NCI-H460 (cell line): Measurements from ENCODE around the gene ATG16L1. TPM values are rescaled to one million over a fixed set of nuclear protein-coding genes. Genes with fewer than 3 reads are reported as not detected.

Experiments
- DNase-seq: peaks from one replicate; pipeline ENCODE4 v3.0.0-alpha.2; 2016; ENCODE audit warnings: low read depth; ENCODE audit errors: extremely low read depth
- total RNA-seq: library from RNA; depleted of rRNA; stranded (reverse); fragments of >200 nt; shearing (Covaris generic); gene quantifications from 2 replicates; pipeline ENCODE4 v1.2.3, GENCODE V29; 2014

The ATG16L1 gene
- total RNA-seq, 1 experiment from 2014 or later: 40.7 TPM

DNA sequence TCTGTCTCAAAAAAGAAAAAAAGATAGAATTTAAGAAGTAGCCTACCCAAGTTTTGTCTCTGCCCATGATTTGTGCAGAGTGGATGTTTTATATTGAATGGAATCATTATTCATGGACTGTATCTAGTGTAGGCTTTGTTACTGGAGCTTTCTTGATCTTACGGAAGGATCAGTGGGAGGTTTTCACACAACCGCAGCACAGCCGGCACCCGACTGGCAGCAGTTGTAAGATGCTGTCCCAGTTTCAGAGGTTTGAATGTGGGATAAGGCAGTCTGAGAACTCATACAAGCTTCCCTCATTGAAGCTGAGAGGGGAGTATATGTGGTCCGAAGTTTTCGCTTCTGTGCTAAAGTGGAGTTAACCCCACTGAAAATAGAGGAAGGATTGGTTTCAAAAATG is 36.4 kb downstream of the ATG16L1 start:
- no peak for DNase-seq

DNA sequence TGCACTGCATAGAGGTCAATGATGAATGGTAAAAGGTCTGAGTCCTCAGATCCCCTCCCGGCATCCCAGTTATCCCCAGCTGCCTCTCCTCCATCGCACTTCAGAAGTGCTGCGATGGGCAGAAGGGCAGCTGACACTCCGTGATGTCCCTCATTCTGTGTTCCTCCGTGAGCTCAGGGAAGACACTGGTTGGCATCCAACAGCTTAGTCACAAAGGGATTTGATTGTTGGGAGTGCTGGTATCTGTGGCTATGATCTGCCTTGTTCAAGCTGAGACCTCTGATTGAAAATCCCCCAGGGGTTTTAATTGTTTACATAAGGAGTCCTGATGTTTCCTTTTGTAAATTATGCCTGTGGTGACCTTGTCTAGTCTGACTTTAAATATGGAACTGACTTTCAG is 37.2 kb downstream of the ATG16L1 start:
- DNase-seq: no peak

GRCh38 chr2:233289648-233290047 is 38.2 kb downstream of the ATG16L1 start:
- DNase-seq: no peak

GRCh38 chr2:233290051-233290845 is 38.8 kb downstream of the ATG16L1 start:
- no peak for DNase-seq

DNA sequence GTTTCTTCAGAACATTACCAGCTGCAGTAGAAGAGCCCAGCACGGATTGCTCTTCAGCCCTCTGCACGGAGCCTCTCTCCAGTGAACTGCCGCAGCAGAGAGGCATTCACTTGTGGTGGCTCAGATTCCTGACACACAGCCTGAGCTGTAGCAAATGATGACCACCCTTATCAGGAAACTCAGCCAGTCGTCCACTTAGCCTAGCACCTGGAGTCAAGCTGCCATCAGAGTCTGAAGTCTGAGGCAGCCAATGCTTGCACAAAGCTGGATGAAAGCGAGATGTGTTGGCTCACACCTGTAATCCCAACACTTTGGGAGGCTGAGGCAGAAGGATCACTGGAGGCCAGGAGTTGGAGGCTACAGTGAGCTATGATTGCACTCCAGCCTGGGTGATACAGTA is 44.4 kb downstream of the ATG16L1 start:
- DNase-seq: no peak

- no peak for DNase-seq
These were observed 45.6 kb downstream of the ATG16L1 start for GRCh38 chr2:233297076-233297475.

GRCh38 chr2:233300401-233300800 is 48.9 kb downstream of the ATG16L1 start:
- DNase-seq: no peak

DNA sequence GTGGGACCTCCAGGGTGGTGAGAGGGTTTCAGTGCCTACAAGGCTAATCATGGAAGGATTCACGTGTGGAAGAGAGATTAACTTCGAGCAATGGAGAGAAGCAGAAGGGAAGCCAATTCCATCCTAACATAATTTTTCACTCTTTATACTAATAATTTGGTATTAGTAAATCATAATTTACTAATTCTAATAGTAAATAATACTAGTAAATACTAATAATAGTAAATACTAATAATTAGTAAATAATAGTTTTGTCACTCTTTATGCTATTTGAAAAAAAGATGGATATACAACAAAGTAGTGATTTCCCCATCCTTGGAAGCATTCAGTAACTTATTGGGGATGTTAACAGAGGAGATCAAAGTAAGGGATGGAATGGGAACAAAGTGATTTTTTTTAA is 49.8 kb downstream of the ATG16L1 start:
- no peak for DNase-seq

- DNase-seq: no peak
These were observed 50.3 kb downstream of the ATG16L1 start for GRCh38 chr2:233301811-233302210.

- no peak for DNase-seq
These were observed 51.8 kb downstream of the ATG16L1 start for GRCh38 chr2:233303252-233303651.

DNA sequence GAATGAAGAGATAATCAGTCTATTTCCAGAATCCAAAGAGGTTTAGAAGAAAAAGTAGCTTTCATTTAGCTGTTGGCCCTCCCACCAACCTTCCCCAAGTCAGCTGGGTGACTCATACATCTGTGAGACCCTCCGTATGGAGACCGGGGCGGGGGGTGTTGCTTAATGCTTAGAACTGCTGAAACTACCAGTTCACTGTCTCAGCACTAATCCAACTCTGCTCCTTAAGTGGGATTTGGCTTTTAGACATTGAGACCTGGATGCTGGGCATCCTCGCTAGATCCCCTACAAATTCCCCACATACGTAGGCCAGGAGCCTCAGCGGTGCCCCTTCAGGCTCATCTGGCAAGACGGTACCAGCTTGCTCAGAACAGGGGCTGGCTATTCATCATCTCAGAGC is 56.1 kb downstream of the ATG16L1 start, which contains the start of gene SAG:
SAG (plus strand) TSS at position 252 of the 400 bp plus-strand sequence. CDS start 1,374 bp downstream, outside the sequence.
- no peak for DNase-seq

DNA sequence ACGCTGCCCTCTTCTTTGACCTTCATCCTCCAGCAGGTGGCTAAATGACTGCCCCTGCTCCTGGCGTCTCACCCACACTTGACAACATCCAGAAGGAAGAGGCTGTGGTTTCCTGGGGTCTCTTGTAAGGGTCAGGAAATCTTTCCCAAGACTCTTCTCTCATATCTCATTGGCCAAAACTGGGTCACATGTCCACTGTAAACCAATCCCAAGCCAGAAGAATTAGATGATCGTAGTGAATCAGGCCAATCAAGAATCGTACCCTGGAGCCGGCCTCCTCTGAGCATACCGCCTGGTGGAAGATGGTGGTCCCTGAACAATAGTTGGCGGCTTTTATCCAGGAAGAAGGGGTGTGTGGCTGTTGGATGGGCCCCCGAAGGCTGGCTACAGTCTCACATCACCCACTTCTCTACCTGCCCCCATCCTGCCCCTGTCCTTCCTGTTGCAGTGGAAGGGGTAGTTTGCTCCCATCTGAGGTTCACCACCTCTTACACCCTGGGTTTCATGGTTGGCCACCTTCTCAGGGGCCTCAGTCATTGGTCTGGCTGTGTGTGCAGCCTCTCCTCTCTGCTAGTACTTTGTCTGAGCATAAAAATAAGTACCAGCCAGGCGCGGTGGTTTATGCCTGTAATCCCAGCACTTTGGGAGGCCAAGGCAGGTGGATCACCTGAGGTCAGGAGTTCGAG is 59.9 kb downstream of the ATG16L1 start:
- no peak for DNase-seq

GRCh38 chr2:233312874-233313273 is 61.4 kb downstream of the ATG16L1 start:
- DNase-seq: no peak

- DNase-seq: no peak
These were observed 62.9 kb downstream of the ATG16L1 start for GRCh38 chr2:233314180-233314925.

GRCh38 chr2:233317196-233317943 is 65.9 kb downstream of the ATG16L1 start:
- DNase-seq: no peak

DNA sequence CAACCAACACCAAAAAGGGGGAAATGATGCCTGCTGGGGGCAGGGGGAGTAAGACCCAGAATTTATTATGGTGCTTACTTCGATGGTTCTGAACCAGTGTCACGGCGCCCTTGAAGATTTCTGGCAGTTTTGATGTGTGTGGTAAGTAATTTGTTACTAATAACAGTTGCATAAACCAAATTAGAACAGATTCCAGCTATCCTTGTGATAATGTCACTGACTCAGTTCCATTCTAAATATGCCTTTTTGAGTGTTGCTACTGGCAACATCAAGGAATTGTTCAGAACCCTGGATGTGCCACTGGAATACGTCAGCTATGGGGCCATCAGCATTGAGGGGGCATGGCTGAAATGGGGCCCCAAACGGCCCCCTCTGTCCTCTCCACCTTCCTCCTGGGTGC is 67.8 kb downstream of the ATG16L1 start:
- no peak for DNase-seq

DNA sequence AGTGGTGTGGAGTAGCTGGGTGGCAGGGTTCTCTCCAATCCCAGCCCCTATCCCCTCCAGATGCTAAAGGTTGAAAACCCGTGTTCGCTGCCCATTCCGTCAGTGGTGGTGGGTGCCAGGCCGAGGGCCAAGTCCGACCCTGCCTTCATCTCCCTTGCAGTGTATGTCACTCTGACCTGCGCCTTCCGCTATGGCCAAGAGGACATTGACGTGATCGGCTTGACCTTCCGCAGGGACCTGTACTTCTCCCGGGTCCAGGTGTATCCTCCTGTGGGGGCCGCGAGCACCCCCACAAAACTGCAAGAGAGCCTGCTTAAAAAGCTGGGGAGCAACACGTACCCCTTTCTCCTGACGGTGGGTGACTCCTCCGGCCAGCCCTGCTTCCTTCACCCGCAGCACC is 69.0 kb downstream of the ATG16L1 start:
- no peak for DNase-seq

DNA sequence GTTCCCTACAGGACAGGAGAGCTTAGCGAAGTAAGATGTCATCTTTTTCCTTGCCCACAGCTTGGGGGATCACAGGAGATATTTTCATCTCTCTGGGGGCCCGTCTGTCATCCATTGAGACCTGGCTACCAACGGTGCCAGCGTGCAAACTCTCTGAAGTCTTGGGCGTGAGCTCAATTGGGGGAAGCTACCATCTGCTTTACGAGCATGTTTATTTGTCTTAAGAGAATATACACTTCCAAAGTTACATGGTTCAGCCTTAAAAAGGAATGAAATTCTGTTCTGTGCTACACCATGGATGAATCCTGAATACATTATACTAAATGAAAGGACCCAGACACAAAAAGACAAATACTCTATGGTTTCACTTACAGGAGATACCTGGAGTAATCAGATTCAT is 69.7 kb downstream of the ATG16L1 start:
- no peak for DNase-seq

DNA sequence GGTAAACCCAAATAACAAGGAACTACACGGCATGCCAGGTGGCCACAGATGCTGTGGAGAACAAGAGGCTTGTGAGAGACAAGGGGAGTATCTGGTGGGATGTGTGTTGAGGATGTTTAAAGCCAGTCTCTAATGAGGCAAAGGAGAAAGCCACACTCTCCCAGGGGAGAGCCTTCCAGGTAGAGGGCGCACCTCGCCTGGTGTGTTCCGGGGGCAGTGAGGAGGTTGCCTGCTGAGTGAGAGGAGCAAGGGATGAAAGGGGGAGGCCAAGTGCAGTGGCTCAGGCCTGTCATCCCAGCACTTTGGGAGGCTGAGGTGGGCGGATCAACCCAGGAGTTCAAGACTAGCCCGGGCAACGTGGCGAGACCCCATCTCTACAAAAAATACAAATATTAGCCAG is 72.4 kb downstream of the ATG16L1 start:
- no peak for DNase-seq

DNA sequence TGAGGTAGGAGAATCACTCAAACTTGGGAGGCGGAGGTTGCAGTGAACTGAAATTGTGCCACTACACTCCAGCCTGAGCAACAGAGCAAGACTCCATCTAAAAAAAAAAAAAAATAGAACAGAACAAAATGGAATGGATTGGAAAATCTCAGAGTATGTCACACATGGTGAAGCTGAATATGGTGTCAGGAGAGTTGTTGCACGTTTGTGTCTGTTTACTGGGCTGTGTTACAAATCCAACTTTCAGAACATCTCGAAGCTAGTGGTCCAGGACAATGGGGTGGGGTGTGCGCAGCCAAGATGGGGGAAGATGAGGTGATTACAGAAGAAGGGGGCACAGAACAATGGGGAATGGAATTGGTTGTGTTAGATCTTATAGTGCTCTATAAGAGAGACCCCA is 73.8 kb downstream of the ATG16L1 start:
- DNase-seq: no peak

- DNase-seq: no peak
These were observed 74.3 kb downstream of the ATG16L1 start for GRCh38 chr2:233325814-233326213.
